GM12872 (cell line): Measurements from ENCODE around the gene WTAP.

Experiments
- CTCF ChIP-seq: IDR thresholded peaks from 3 replicates; pipeline ENCODE4 v1.5.1; 2011; ENCODE audit warnings: low read depth, mild to moderate bottlenecking, low read length, moderate library complexity; ENCODE audit not compliant: insufficient read depth

Gene WTAP

GRCh38 chr6:159788276-159788675 is 61.0 kb downstream of the WTAP start:
- no peak for TF ChIP-seq CTCF

GRCh38 chr6:159788753-159789376 is 61.6 kb downstream of the WTAP start:
- TF ChIP-seq CTCF = no peak

GRCh38 chr6:159789377-159790148 is 62.3 kb downstream of the WTAP start, which contains the start of gene TCP1:
TCP1 (minus strand) TSS chr6:159789602; CDS start chr6:159789468, 134 bp downstream.
- TF ChIP-seq CTCF = no peak

- TF ChIP-seq CTCF = no peak
These were observed 63.0 kb downstream of the WTAP start, which contains the start of gene MRPL18 for GRCh38 chr6:159790149-159790955. MRPL18 (plus strand) TSS chr6:159790467; CDS start chr6:159790588, 121 bp downstream.

GRCh38 chr6:159790956-159791598 is 63.8 kb downstream of the WTAP start:
- no peak for TF ChIP-seq CTCF

- no peak for TF ChIP-seq CTCF
These were observed 70.2 kb downstream of the WTAP start for GRCh38 chr6:159797554-159797953.
